Measurements from ENCODE around the gene CHAF1B.

- TF ChIP-seq POLR2A (IDR thresholded peaks at IDR 0.05; ENCODE audit: low read length) (no peak), GATA1 (IDR thresholded peaks at IDR 0.05; ENCODE audit: low read depth, low read length) (no peak)
Observed at GRCh38 chr21:36349315-36349714, 35.9 kb upstream of the CHAF1B start.

Measured in erythroblast (primary cell).